ENCODE measurements around the gene LYAR.

Gene LYAR

GRCh38 chr4:4289941-4290850 lies at the start of gene LYAR, which contains the start of gene ZBTB49:
Gene LYAR, minus strand, starts transcription at chr4:4290154. Its CDS starts 6,412 bp downstream, at chr4:4283742.
Gene ZBTB49, plus strand, starts transcription at chr4:4290251. Its CDS starts 9,695 bp downstream, at chr4:4299946.
- DNase-seq = peak; percentile 91

GRCh38 chr4:4339504-4340085 lies 49.6 kb upstream of the LYAR start:
- peak; percentile 96 for DNase-seq

- DNase-seq = no peak
These were observed 48.5 kb upstream of the LYAR start for GRCh38 chr4:4338210-4339001.

- DNase-seq = peak; percentile 85
These were observed 45.0 kb upstream of the LYAR start for GRCh38 chr4:4334798-4335520.

- DNase-seq = peak; percentile 92
These were observed 43.3 kb upstream of the LYAR start for GRCh38 chr4:4333265-4333706.

GRCh38 chr4:4332529-4332928 lies 42.6 kb upstream of the LYAR start:
- peak; percentile 45 for DNase-seq

- no peak for DNase-seq
These were observed 40.8 kb upstream of the LYAR start for GRCh38 chr4:4330794-4331193.

GRCh38 chr4:4329496-4329895 lies 39.5 kb upstream of the LYAR start:
- no peak for DNase-seq

GRCh38 chr4:4328840-4329239 lies 38.9 kb upstream of the LYAR start:
- no peak for DNase-seq

- no peak for DNase-seq
These were observed 38.3 kb upstream of the LYAR start for GRCh38 chr4:4328206-4328605.

- peak; percentile 51 for DNase-seq
These were observed 37.7 kb upstream of the LYAR start for GRCh38 chr4:4327652-4328121.

- no peak for DNase-seq
These were observed 36.2 kb upstream of the LYAR start for GRCh38 chr4:4326166-4326565.

- no peak for DNase-seq
These were observed 35.4 kb upstream of the LYAR start for GRCh38 chr4:4325321-4325720.

GRCh38 chr4:4323705-4324534 lies 34.0 kb upstream of the LYAR start:
- DNase-seq = peak; percentile 97

GRCh38 chr4:4321951-4322688 lies 32.2 kb upstream of the LYAR start:
- DNase-seq = no peak

GRCh38 chr4:4320951-4321714 lies 31.2 kb upstream of the LYAR start:
- no peak for DNase-seq

GRCh38 chr4:4320528-4320927 lies 30.6 kb upstream of the LYAR start:
- no peak for DNase-seq

- no peak for DNase-seq
These were observed 27.7 kb upstream of the LYAR start for GRCh38 chr4:4317496-4318232.

GRCh38 chr4:4316150-4316495 lies 26.2 kb upstream of the LYAR start:
- no peak for DNase-seq

All from hematopoietic multipotent progenitor cell treated with erythropoietin and hydrocortisone succinate and interleukin-3 and kit ligand, for 8 days (in vitro differentiated cells).